HepG2 (cell line): ENCODE results near the gene MAP3K5. TPM values are rescaled to one million over a fixed set of nuclear protein-coding genes. Genes with fewer than 3 reads are reported as not detected.

Source experiments
- ATAC-seq: fragments of 200-7000 bp; cut with Tn5 transposase; 3 replicates; pipeline ENCODE4 v1.9.1; 2020; ENCODE audit warnings: mild to moderate bottlenecking, moderate library complexity
- BruUV-seq: library from RNA; stranded (reverse); fragments of 400-500 nt; replicated peaks from 2 replicates; lab custom pipeline; 2021; lab: Mats Ljungman, UMichigan
- CTCF ChIA-PET: fragments of 300-600 bp; formaldehyde crosslinking; extraction: SDS; loops from one replicate; lab custom pipeline; 2021; ENCODE audit warnings: low total read pairs, inconsistent platforms, low intra/inter-chr PET ratio; lab: Yijun Ruan, JAX
- POLR2A ChIA-PET: fragments of 350-600 bp; sonication (Branson Sonifier 250); formaldehyde crosslinking; loops from one replicate; lab custom pipeline; 2020; ENCODE audit warnings: antibody characterized with exemption, inconsistent platforms; lab: Yijun Ruan, JAX
- DNase-seq: peaks from one replicate; pipeline ENCODE4 v3.0.0-alpha.2; 2015; ENCODE audit warnings: low spot score
- FAIRE-seq: peaks from 3 replicates; lab custom pipeline; 2011; peaks lifted over from hg19 to GRCh38; lab: Jason Lieb, UNC
- H2AFZ ChIP-seq: one replicate; pipeline ENCODE4 v1.6.1; 2011; ENCODE audit warnings: low read length, inconsistent platforms
- H3K27ac ChIP-seq: fragments of 300-600 bp; 3 replicates; pipeline ENCODE4 v1.8.0; 2011; ENCODE audit warnings: mixed run types, mild to moderate bottlenecking, mixed read lengths, low read length, inconsistent platforms; ENCODE audit not compliant: insufficient read depth; ENCODE audit errors: extremely low read length
- H3K27me3 ChIP-seq, 2 experiments: fragments of 200-600 bp in 1 of 2; 2 replicates in 1 of 2; 3 replicates in 1 of 2; pipeline versions ENCODE4 v1.6.0 to v1.8.0; 2011; ENCODE audit warnings: low read length in 2 of 2, mild to moderate bottlenecking in 2 of 2, moderate library complexity in 2 of 2, inconsistent platforms in 1 of 2; ENCODE audit not compliant: insufficient read depth in 2 of 2, control insufficient read depth in 1 of 2
- H3K36me3 ChIP-seq, 2 experiments: fragments of 200-600 bp in 1 of 2; replicated peaks in 1 of 2; 2 replicates in 1 of 2; 3 replicates in 1 of 2; pipeline versions ENCODE4 v1.5.1 to v1.8.0; 2011; ENCODE audit warnings: low read length in 2 of 2, inconsistent platforms in 1 of 2; ENCODE audit not compliant: insufficient read depth in 2 of 2, control insufficient read depth in 1 of 2
- H3K4me1 ChIP-seq: 2 replicates; pipeline ENCODE4 v1.5.1; 2012; ENCODE audit warnings: low read length, inconsistent platforms; ENCODE audit not compliant: insufficient read depth
- H3K4me2 ChIP-seq: 2 replicates; pipeline ENCODE4 v1.6.0; 2011; ENCODE audit warnings: low read depth, low read length, inconsistent platforms
- H3K4me3 ChIP-seq, 3 experiments: fragments of 200-600 bp in 1 of 3; sonication (generic), shearing (Covaris generic) in 1 of 3; replicated peaks in 1 of 3; 2 replicates each; pipeline ENCODE4 v1.5.1; 2011 to 2016; ENCODE audit warnings: low read length in 3 of 3, inconsistent platforms in 2 of 3, low read depth in 2 of 3, mild to moderate bottlenecking in 2 of 3, control low read depth in 1 of 3, mixed read lengths in 1 of 3; ENCODE audit not compliant: insufficient read depth in 1 of 3
- H3K79me2 ChIP-seq: one replicate; pipeline ENCODE4 v1.6.1; 2011; ENCODE audit warnings: low read length, inconsistent platforms; ENCODE audit not compliant: insufficient read depth
- H3K9ac ChIP-seq: 2 replicates; pipeline ENCODE4 v1.6.0; 2011; ENCODE audit warnings: mild to moderate bottlenecking, low read depth, low read length, inconsistent platforms; ENCODE audit not compliant: insufficient read depth
- H3K9me3 ChIP-seq: 2 replicates; pipeline ENCODE4 v1.5.1; 2012; ENCODE audit warnings: mild to moderate bottlenecking, low read length
- H4K20me1 ChIP-seq: 2 replicates; pipeline ENCODE4 v1.6.0; 2011; ENCODE audit warnings: inconsistent platforms, mild to moderate bottlenecking, low read length, moderate library complexity; ENCODE audit not compliant: insufficient read depth
- ETV6 ChIP-seq: sonication (generic); formaldehyde crosslinking; conservative IDR thresholded peaks from 2 replicates; pipeline ENCODE4 v1.4.0; 2020; ENCODE audit warnings: missing genetic modification reagents
- FOXK2 ChIP-seq: fragments of 450-650 bp; IDR thresholded peaks from 2 replicates; pipeline ENCODE4 v1.6.1; 2016
- HMGXB3 ChIP-seq: sonication (generic); formaldehyde crosslinking; IDR thresholded peaks from 2 replicates; pipeline ENCODE4 v1.4.0; 2020; ENCODE audit warnings: missing genetic modification reagents, borderline replicate concordance
- ZBTB3 ChIP-seq: sonication (generic); formaldehyde crosslinking; IDR thresholded peaks from 2 replicates; pipeline ENCODE4 v1.4.0; 2020; ENCODE audit warnings: low read depth, mild to moderate bottlenecking, moderate library complexity, missing genetic modification reagents, borderline replicate concordance
- ZNF607 ChIP-seq: sonication (generic); formaldehyde crosslinking; IDR thresholded peaks from 2 replicates; pipeline ENCODE4 v1.5.1; 2020; ENCODE audit warnings: missing genetic modification reagents, mild to moderate bottlenecking, borderline replicate concordance
- WGBS: methylation state at CpG from one replicate; pipeline ENCODE4 v1.1.6; 2017; ENCODE audit warnings: low lambda C conversion rate; 5-methylcytosine and 5-hydroxymethylcytosine counted together
- in situ Hi-C: cut with HindIII; loops from 2 replicates; pipeline ENCODE4 v1.10.0; 2017; ENCODE audit warnings: low pct_unique_long_range_greater_than_20kb; ENCODE audit not compliant: extremely low pct_ligation_motif_present
- intact Hi-C: fragments of 100-400 bp; cut with micrococcal nuclease; formaldehyde crosslinking; loops from one replicate; pipeline ENCODE4 v1.10.0; 2022; ENCODE audit not compliant: unreplicated experiment
- polyA plus RNA-seq, 8 experiments: library from polyadenylated mRNA; depleted of rRNA in 3 of 8; stranded (reverse) in 7 of 8; unstranded in 1 of 8; fragments of >200 nt; fragmentation: Illumina TruSeq in 4 of 8; extraction: Trizol in 4 of 8; gene quantifications; 2 replicates each; pipeline versions ENCODE4 v1.2.1 to v1.2.3, GENCODE V29; 2011 to 2016; ENCODE audit warnings: low read depth in 4 of 8, missing spikeins in 1 of 8, mixed read lengths in 1 of 8; ENCODE audit not compliant: insufficient read depth in 1 of 8
- total RNA-seq, 5 experiments: library from RNA; depleted of rRNA; stranded (reverse); fragments of >200 nt; fragmentation: Illumina TruSeq; extraction: Trizol; gene quantifications; 2 replicates each; pipeline ENCODE4 v1.2.3, GENCODE V29; 2016; ENCODE audit warnings: low read depth in 1 of 5
- TF ChIP-seq, protein P1 (sequence below): sonication (generic); formaldehyde crosslinking; IDR thresholded peaks from 2 replicates; pipeline ENCODE4 v1.4.0; 2020; ENCODE audit warnings: mild to moderate bottlenecking, low read depth, missing genetic modification reagents

Gene MAP3K5
- total and polyA plus RNA-seq, 2 of the 13 experiments (the other 11 are each of a cell fraction or from before 2014, with no cell fraction given): not detected

DNA sequence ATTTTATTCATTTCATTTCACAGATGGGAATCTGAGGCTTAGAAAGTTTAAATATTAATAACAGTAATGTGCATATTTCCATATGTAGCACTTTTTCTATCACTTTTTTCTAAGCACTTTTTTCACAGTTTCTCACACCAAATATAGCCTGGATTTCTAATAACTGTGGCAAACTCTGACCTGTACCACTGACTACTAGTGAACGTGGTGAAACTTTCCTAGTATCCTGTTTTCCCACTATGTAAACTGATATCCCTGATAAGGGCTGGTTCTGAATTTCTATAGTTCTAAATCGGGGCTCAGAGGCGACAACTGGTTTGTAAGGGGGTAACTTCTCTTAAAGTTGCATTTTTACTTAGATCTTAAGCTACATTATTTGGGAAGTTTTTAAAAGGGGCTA, 274.7 kb downstream of the MAP3K5 start:
- H3K79me2 ChIP-seq: no peaks in the 10 kb centered on the region
- POLR2A ChIA-PET: no interaction called here

More for the DNA sequence above, 274.7 kb downstream of the MAP3K5 start:
- CTCF ChIA-PET: no interaction called here
- H4K20me1 ChIP-seq: no peaks in the 10 kb centered on the region
- H2AFZ ChIP-seq: no peak overlapping the region
- in situ Hi-C loops (no loop called here), intact Hi-C loops (no loop called here)
- H3K4me2 ChIP-seq: no peak overlapping the region
- 30% methylated on average over 3 of the region's 3 CpGs for WGBS
- H3K9me3 ChIP-seq: no peaks in the 10 kb centered on the region
- H3K36me3 ChIP-seq: no peaks in the 10 kb centered on the region
- H3K4me3 ChIP-seq: no peak overlapping the region
- TF ChIP-seq FOXK2 (no peak), HMGXB3 (CRISPR knock-in tag) (no peak), ZBTB3 (CRISPR knock-in tag) (no peak), ETV6 (CRISPR knock-in tag) (no peak), ZNF607 (CRISPR knock-in tag) (no peak)
- TF ChIP-seq, protein P1, sequence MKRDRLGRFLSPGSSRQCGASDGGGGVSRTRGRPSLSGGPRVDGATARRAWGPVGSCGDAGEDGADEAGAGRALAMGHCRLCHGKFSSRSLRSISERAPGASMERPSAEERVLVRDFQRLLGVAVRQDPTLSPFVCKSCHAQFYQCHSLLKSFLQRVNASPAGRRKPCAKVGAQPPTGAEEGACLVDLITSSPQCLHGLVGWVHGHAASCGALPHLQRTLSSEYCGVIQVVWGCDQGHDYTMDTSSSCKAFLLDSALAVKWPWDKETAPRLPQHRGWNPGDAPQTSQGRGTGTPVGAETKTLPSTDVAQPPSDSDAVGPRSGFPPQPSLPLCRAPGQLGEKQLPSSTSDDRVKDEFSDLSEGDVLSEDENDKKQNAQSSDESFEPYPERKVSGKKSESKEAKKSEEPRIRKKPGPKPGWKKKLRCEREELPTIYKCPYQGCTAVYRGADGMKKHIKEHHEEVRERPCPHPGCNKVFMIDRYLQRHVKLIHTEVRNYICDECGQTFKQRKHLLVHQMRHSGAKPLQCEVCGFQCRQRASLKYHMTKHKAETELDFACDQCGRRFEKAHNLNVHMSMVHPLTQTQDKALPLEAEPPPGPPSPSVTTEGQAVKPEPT: no peak
- DNase-seq (no peak), FAIRE-seq (no peak), ATAC-seq (no peak)
- no TSS peak for BruUV-seq
- H3K4me1 ChIP-seq: no peaks in the 10 kb centered on the region
- H3K9ac ChIP-seq: no peak overlapping the region
- no peak overlapping the region for H3K27ac ChIP-seq
- H3K27me3 ChIP-seq: no peaks in the 10 kb centered on the region; a peak in 1 of 5 replicates
